Activated T-cell treated with anti-CD3 and anti-CD28 coated beads, Interleukin-2, amount 50 U/mL, for 48 hours (primary cell): Measurements from ENCODE around the gene TRIM9.
"Not testable (repeated sequence)": the region's sequence is repeated elsewhere in the genome, so short reads cannot be mapped to it uniquely, and the experiment has no call there.

Experiments
- DNase-seq, 2 experiments: peaks; one replicate each; pipeline ENCODE4 v3.0.0-alpha.2; 2020

Gene TRIM9

GRCh38 chr14:50999726-51000125, 95.2 kb downstream of the TRIM9 start:
- no peak for DNase-seq

- no peak for DNase-seq
Observed at GRCh38 chr14:50998612-50999011, 96.3 kb downstream of the TRIM9 start.

GRCh38 chr14:50997712-50998111, 97.2 kb downstream of the TRIM9 start:
- DNase-seq: no peak

GRCh38 chr14:50994158-50994557, 100.7 kb downstream of the TRIM9 start:
- not testable (repeated sequence) for DNase-seq

GRCh38 chr14:50985859-50986331, 109.0 kb downstream of the TRIM9 start:
- DNase-seq: no peak

- no peak for DNase-seq
Observed at GRCh38 chr14:50985124-50985858, 109.6 kb downstream of the TRIM9 start.

GRCh38 chr14:50984036-50984710, 110.7 kb downstream of the TRIM9 start:
- DNase-seq: no peak

- DNase-seq: no peak
Observed at GRCh38 chr14:50979941-50980850, 114.7 kb downstream of the TRIM9 start.

- DNase-seq: no peak
Observed at GRCh38 chr14:50978888-50979287, 116.0 kb downstream of the TRIM9 start.

GRCh38 chr14:50978529-50978871, 116.4 kb downstream of the TRIM9 start:
- no peak for DNase-seq

- DNase-seq: no peak
Observed at GRCh38 chr14:50977863-50978528, 116.9 kb downstream of the TRIM9 start.

- DNase-seq: no peak
Observed at GRCh38 chr14:50974118-50974517, 120.8 kb downstream of the TRIM9 start.

GRCh38 chr14:50972734-50973133, 122.2 kb downstream of the TRIM9 start:
- DNase-seq: no peak

GRCh38 chr14:50970886-50971781, 123.8 kb downstream of the TRIM9 start:
- DNase-seq: no peak

- no peak for DNase-seq
Observed at GRCh38 chr14:50967790-50968189, 127.1 kb downstream of the TRIM9 start.

GRCh38 chr14:50967103-50967502, 127.8 kb downstream of the TRIM9 start:
- DNase-seq: no peak

- no peak for DNase-seq
Observed at GRCh38 chr14:50964683-50965390, 130.1 kb downstream of the TRIM9 start.

- no peak for DNase-seq
Observed at GRCh38 chr14:50963919-50964318, 131.0 kb downstream of the TRIM9 start.

- DNase-seq: no peak
Observed at GRCh38 chr14:50961605-50962221, 133.2 kb downstream of the TRIM9 start.

- DNase-seq: no peak
Observed at GRCh38 chr14:50957296-50957695, 137.6 kb downstream of the TRIM9 start.

- DNase-seq: not testable (repeated sequence)
Observed at GRCh38 chr14:50956421-50956820, 138.5 kb downstream of the TRIM9 start.
